CD4-positive, alpha-beta T cell treated with Interferon gamma for 1 hour (primary cell): ENCODE results near the gene TRIM10.
"Not testable (repeated sequence)": the region's sequence is repeated elsewhere in the genome, so short reads cannot be mapped to it uniquely, and the experiment has no call there.

ENCODE experiments used
- DNase-seq: peaks from one replicate; pipeline ENCODE4 v3.0.0-alpha.2; 2020

Gene TRIM10

DNA sequence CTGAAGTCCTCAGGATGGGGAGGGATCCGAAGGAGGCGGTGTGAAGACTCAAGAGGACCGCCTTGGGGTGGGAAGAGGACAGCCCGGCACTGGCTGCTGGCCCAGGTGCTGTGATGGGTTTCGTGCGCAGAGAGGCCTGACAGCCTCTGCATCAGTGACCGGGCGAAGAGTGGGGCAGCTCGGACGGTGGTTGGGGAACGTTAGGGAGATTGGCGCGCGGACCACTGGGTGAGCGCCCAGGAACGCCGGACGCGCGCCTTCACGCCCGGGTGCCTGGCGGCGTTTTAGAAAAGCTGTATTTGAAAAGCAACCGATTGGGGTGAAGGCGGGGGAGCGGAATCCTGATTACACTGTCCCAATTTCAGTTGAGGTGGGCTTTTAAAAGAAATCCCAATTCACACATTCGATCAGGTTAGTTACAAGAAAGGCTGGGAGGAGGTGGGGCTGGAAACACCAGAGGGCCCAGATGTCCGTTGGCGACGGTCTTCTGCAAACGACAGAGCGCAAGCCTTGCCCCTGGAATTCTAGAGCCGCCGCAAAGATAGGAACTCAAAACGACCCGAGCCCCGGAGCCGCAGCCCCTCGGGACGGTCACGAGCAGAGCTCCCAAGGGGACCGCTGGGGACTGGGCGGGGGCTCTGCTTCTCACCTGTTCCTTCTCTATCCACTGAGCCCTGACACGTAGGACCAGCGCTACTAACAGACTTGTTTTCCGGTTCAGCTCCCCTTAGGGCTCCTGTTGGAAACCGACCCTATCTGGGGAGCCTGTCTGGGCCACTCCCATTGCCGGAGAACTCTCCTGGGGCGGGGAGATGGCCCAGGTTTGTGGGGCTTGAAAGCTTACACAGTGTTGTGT, 33.5 kb downstream of the TRIM10 start:
- DNase-seq: no peak

DNA sequence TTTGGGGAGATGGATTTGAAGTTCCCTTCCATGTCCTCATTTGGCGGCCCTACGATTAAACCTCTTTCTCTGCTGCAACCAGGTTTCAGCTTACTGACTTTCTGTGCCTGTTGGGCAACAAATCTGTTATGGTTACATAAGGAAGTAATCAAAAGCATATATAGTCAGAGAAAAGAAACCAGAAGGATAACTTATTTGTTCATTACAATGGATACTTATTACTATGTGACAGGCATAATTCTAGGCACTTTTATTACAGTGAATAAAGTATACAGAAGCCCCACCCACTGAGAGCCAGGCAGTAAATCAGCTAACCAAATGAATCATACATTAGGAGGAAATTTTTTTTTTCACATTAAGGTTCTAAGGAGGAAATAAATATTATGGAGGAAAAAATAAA, 38.5 kb downstream of the TRIM10 start:
- DNase-seq: no peak

DNA sequence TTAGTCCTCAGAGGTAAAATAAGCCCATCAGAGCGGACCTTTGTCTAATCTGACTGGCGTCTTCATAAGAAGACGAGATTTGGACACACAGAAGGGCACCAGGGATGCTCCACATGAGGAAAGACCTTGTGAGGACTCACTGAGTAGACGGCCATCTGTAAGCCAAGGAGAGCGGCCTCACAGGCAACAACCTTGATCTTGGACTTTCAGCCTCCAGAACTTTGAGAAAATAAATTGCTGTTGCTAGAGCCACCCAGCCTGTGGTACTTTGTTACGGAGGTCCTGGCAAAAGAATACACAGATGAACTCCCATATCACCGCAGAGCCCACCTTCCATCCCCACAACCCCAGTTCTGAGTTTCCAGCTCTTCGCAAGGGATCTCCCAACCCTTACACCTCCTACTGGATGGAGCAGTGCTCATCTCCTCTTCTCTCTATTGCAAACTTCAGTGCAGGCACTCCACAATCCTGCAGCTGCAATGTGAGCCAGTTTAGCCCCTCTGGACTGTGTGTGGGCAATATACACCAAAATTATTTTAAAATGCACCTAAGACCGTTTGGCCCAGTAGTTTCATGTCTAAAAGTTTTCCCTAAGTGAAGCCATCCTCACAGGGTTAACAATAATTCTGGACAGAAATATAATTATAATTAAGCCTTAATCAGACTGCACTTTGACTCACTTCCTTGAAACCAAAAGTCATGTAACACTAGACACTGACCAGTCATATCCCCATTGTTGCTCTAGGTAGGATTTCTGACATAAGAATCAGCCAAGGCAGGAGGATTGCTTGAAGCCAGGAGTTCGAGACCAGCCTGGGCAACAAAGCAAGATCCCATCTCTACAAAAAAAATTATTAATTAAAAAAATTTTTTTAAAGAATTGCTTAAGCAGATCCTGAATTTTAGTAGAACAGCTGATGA, 39.3 kb downstream of the TRIM10 start:
- no peak for DNase-seq

DNA sequence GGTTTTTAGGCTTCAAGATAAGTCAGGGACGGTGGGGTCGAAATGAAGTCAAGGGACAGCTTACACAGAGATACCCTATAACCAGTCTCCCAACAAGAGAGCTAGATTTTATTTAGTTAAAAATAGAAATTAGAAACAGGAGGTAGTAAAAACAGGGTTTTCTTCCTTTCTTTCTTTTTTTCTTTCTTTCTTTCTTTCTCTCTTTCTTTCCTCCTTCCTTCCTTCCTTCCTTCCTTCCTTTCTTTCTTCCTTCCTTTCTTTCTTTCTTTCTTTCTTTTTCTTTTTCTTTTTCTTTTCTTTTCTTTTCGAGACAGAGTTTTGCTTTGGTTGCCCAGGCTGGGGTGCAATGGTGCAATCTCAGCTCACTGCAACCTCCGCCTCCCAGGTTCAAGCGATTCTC, 42.3 kb downstream of the TRIM10 start:
- DNase-seq: not testable (repeated sequence)

DNA sequence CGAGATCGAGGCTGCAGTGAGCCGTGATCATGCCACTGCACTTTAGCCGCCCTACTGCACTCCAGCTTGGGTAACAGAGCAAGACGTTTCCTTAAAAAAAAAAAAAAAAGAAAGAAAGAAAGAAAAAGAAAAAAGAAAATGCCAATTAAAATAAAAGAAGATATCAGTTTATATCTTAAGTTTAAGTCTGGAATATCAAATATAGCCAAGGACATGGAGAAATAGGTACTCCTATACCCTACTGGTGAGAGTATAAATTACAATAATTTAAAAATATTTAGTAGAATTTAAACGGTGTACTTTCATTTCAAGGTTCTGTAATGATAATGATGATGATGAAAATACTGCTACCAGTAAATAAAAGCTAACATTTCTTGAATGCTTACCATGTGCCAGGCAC, 44.3 kb downstream of the TRIM10 start:
- DNase-seq: no peak

DNA sequence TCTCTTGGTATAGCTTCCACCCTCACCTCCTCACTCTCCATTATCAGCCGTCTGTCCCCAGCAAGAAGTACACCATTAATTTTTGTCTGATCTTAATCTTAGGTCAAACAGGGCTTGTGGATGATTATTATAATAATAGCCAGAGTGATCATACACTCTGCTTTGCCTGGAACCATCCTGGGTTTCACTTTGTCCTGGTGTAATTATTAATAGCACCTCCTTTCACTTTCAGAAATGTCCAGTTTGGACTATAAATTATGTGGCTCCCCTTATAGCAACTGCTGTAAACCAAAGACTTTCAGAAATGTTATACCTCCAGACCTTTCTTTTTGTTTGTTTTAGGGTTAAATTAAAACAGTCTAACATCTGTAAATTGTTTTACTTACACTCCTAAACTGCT, 47.2 kb downstream of the TRIM10 start:
- no peak for DNase-seq

DNA sequence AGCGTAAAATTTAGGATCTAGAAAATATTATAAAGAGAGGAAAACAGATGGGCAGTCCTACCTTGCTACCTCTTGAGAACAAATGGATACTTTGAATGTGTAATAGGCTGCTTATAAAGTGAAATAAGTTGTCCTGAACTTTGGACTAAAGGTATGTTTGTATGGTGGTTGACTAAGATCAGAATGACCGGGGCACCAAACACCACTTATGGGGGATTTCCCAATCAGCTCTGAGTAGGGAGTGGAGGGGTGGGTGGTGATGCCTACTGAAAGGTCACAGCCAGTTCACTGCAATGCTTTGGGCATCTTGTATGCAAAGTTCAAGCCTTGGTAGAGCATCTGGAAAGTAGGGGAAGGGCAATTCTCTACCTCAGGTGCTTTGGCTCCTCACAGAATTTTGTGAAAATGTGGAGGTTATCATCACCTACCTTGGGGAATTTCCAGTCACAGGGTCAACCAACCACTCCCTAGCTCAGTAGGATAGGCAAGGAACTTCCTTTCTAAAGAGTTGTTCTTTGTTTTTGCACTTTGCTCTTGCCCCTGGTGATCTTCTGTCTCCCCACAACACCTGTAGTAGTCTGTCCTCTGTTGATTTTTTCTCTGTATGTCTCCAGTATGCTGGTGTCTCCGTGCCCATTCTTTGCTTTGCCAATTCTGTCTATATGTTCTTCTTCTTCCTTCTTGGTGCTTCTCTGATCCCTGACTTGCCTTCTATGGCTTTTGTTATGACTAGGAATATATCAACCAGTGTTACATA, 47.8 kb downstream of the TRIM10 start, which contains the start of gene TRIM31:
TRIM31 (minus strand) TSS at position 88 of the 757 bp plus-strand sequence. CDS start 285 bp downstream, outside the sequence.
- no peak for DNase-seq

DNA sequence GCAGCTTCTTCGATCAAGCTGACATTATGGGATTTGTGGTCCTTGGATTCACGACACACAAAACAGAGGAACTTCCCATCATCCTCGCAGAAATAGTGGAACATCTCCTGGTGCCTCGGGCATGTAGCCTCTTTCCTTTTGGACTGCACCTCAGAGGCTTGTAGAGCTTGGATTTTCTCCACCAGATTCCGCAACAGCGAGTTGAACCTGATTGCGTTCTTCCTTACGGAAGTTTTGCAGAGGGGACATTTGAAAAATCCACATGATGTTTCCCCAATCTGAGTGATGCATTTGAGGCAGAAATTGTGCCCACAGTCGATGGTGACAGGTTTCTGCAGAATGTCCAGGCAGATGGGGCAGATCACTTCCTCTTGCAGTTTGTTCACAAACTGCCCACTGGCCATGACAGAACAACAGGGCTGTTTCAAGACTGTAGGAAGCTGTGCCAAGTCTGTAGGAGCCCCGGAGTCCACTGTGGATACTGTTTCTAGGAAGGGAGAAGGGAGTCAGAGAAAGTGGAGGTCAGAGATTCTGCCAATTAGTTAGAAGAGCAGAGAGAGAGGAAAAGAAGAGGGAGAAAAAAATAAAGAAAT, 48.5 kb downstream of the TRIM10 start:
- DNase-seq: no peak

DNA sequence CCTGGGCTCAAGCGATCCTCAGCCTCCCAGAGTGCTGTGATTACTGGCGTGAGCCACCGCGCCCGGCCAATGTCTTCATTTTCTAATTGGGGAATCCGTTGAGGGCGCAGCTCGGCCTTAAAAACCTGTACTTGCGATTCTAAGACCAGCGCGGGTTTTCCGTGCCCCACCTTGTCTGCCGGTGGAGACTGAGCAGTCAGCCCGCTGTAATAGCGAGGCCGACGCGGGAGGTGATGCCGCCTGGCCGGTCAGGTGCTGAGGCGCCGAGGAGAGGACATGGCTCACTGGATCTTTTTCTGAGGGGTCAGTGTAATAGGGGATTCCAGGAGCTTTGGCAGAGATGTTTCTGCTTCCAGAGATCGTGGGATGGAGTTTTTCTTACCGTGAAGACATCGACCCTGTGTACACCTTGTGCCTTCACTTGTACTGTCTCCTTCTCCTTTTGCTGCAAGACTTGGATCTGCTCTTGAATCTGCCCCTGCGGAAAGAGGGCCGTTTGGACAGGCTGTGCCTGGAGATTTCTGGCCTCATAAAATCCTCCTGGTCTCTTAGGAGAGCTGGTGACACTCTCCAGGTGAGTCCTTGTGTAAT, 49.6 kb downstream of the TRIM10 start:
- DNase-seq: no peak

DNA sequence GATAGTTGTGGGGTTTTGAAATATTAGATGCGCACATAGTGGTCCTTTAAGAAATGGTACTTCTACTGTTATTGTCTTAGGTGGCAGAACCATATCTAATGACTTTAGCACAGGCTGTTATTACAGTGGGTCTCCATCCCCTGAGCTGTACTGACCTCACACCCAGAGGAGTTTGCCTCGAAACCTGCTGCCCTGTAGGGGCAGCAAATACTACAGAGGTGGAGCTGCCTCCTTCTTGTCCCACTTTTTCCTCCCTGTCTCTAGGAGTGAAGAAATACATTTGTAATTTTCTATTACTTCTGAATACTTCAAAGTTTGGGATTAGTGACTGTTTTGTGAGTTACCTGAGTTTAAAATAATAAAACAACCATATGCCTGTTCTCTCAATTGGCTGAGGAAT, 56.4 kb downstream of the TRIM10 start:
- DNase-seq: no peak

DNA sequence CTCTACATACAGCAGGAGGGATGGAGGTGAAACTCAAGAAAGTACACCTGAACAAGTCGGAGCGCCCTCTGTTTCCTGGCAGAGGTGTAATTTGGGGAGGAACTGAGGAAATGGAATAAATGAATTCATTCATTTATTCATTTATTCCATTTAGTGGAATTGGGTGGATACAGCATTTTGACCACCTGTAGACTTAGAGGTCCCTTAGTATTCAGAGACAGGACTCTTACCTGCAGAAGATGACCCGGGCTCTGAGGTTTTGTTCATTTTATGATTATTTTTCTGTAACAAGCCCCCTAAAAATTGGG, 57.2 kb downstream of the TRIM10 start:
- no peak for DNase-seq

DNA sequence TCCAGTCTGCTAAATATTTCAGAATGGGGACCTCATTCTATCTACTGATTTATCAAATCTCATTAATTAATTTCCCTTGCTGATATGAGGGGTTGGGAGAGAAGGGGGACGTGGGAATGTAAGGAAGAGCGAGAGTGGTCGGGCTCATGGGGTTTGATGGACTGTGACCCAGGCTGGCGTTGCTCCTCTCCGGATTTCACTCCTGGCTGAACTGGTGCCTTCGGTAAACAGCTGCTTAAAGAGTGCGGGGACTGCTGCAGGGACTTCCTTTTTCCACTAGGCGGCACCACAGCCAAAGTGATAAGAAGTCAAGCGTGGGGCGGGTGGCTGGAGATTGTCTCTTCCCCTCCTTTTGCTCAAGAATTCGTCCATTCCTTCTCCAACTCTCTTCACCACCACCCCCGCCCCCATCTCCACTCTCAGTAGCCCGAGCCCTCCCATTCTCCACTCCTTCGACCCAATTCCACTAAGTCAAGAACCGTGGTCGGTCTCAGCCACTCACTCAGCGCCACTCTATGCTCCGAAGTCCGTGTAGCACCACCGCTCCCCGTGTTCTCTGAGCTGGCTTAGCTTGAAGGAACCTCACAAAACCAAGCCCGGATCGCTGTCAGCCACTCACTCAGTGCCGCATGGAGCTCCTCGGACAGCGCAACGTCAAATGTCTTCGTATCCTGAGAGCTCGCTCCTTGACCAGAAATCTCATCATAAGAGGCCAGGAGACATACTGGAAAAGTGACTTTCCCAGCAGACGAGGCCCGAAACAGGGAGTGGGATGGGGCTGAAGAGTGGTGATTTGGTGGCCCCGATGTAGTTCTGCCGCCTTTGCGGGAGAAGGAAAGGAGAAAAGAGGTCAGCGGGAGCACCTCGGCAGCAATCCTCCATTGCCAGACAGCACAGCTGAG, 57.8 kb downstream of the TRIM10 start:
- peak; percentile 81 for DNase-seq

DNA sequence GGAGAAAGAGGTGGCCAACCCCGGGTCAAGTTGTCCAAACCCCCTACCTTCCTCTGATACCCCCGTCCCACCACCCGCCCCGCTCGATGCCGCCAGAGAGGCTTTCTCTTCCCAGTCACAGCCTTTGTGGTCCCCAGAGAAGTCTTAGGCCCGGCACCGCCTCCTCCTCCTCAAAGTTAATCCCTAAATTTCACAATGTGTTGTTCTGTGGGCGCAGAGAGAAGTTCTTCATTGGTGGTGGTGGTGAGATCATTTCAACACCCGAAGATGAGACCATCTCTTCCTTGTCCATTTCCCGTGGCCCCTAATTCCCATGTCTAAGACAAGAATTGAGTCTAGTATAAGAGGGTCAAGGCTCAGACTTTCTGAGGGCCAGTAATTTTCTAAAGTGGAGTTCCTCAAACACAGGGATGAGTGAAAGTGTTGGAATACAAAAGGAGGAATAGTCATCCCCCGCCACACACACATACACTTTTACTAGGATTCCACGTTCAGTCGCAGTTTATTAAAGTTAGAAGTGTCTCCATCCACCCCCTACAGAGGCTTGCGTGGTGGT, 58.5 kb downstream of the TRIM10 start:
- DNase-seq: peak; percentile 18
